NCI-H2227 treated with DMSO at 0.1 percent for 48 hours (cell line): ENCODE measurements around the gene POLR3B.
"Not testable (repeated sequence)": the region's sequence is repeated elsewhere in the genome, so short reads cannot be mapped to it uniquely, and the experiment has no call there.

Experiments used
- DNase-seq: peaks from one replicate; lab custom pipeline; 2025; lab: John Stamatoyannopoulos, UW

The POLR3B gene

GRCh38 chr12:106461730-106462129, 104.2 kb downstream of the POLR3B start:
- DNase-seq: no peak

- DNase-seq: not testable (repeated sequence)
These were observed 108.1 kb downstream of the POLR3B start for GRCh38 chr12:106465605-106466004.

GRCh38 chr12:106475662-106476061, 118.1 kb downstream of the POLR3B start:
- not testable (repeated sequence) for DNase-seq

GRCh38 chr12:106477627-106478026, 120.1 kb downstream of the POLR3B start:
- not testable (repeated sequence) for DNase-seq

GRCh38 chr12:106480251-106480650, 122.7 kb downstream of the POLR3B start:
- no peak for DNase-seq

GRCh38 chr12:106481246-106481645, 123.7 kb downstream of the POLR3B start:
- DNase-seq: no peak

- no peak for DNase-seq
These were observed 130.1 kb downstream of the POLR3B start for GRCh38 chr12:106487664-106488063.

GRCh38 chr12:106488884-106489283, 131.3 kb downstream of the POLR3B start:
- DNase-seq: no peak

- DNase-seq: no peak
These were observed 132.7 kb downstream of the POLR3B start for GRCh38 chr12:106490264-106490663.

GRCh38 chr12:106492857-106493256, 135.3 kb downstream of the POLR3B start:
- no peak for DNase-seq

GRCh38 chr12:106493531-106493930, 136.0 kb downstream of the POLR3B start:
- DNase-seq: no peak

GRCh38 chr12:106495354-106495965, 137.9 kb downstream of the POLR3B start:
- no peak for DNase-seq

- DNase-seq: no peak
These were observed 140.5 kb downstream of the POLR3B start for GRCh38 chr12:106498056-106498455.

- no peak for DNase-seq
These were observed 142.1 kb downstream of the POLR3B start for GRCh38 chr12:106499628-106500027.

- no peak for DNase-seq
These were observed 149.1 kb downstream of the POLR3B start for GRCh38 chr12:106506691-106507090.

GRCh38 chr12:106508966-106509365, 151.4 kb downstream of the POLR3B start:
- DNase-seq: no peak

GRCh38 chr12:106511365-106511764, 153.8 kb downstream of the POLR3B start:
- no peak for DNase-seq

- no peak for DNase-seq
These were observed 159.8 kb downstream of the POLR3B start for GRCh38 chr12:106517314-106517713.

- no peak for DNase-seq
These were observed 162.1 kb downstream of the POLR3B start for GRCh38 chr12:106519607-106520021.

GRCh38 chr12:106521901-106522300, 164.4 kb downstream of the POLR3B start:
- no peak for DNase-seq

- DNase-seq: no peak
These were observed 165.2 kb downstream of the POLR3B start for GRCh38 chr12:106522708-106523107.

- no peak for DNase-seq
These were observed 169.8 kb downstream of the POLR3B start for GRCh38 chr12:106527356-106527755.

GRCh38 chr12:106541201-106541600, 183.7 kb downstream of the POLR3B start:
- DNase-seq: no peak

- no peak for DNase-seq
These were observed 193.9 kb downstream of the POLR3B start for GRCh38 chr12:106551410-106551809.
